Small intestine (tissue), 7 donors: Measurements from ENCODE around the gene EIF4ENIF1. TPM values are rescaled to one million over a fixed set of nuclear protein-coding genes. Genes with fewer than 3 reads are reported as not detected.

Source experiments
- DNase-seq, 2 donors: peaks; one replicate each; pipeline versions ENCODE4 v3.0.0 to v3.0.0-alpha.2; 2013
- FAIRE-seq: peaks from 2 replicates; lab custom pipeline; 2012; peaks lifted over from hg19 to GRCh38; lab: Jason Lieb, UNC
- H3K27ac ChIP-seq, 3 donors: one replicate each; pipeline ENCODE4 v1.5.1; 2013; ENCODE audit warnings: low read length in 2 of 3, mild to moderate bottlenecking in 2 of 3, control low read depth in 1 of 3, inconsistent platforms in 1 of 3, low read depth in 1 of 3, moderate library complexity in 1 of 3
- H3K27me3 ChIP-seq, 3 donors: one replicate each; pipeline ENCODE4 v1.6.1; 2013; ENCODE audit warnings: low read length in 3 of 3, inconsistent platforms in 1 of 3; ENCODE audit not compliant: control insufficient read depth in 3 of 3, insufficient read depth in 3 of 3
- H3K36me3 ChIP-seq, 3 donors: one replicate each; pipeline ENCODE4 v1.6.1; 2013; ENCODE audit warnings: low read length in 3 of 3, inconsistent platforms in 1 of 3, low read depth in 1 of 3, mild to moderate bottlenecking in 1 of 3, moderate library complexity in 1 of 3; ENCODE audit not compliant: control insufficient read depth in 3 of 3, insufficient read depth in 2 of 3
- H3K4me1 ChIP-seq, 3 donors: one replicate each; pipeline ENCODE4 v1.6.1; 2013; ENCODE audit warnings: low read length in 2 of 3, inconsistent platforms in 1 of 3, low read depth in 1 of 3, mild to moderate bottlenecking in 1 of 3, moderate library complexity in 1 of 3; ENCODE audit not compliant: control insufficient read depth in 3 of 3, insufficient read depth in 2 of 3
- H3K4me3 ChIP-seq, 3 donors: one replicate each; pipeline ENCODE4 v1.5.1; 2013; ENCODE audit warnings: low read length in 3 of 3, control low read depth in 1 of 3, inconsistent platforms in 1 of 3, low read depth in 1 of 3, mild to moderate bottlenecking in 1 of 3, moderate library complexity in 1 of 3
- H3K9me3 ChIP-seq, 2 donors: one replicate each; pipeline ENCODE4 v1.6.1; 2013; ENCODE audit warnings: low read depth in 1 of 2, low read length in 1 of 2; ENCODE audit not compliant: control insufficient read depth in 2 of 2, insufficient read depth in 1 of 2
- WGBS, 3 donors: extraction: QIAGEN DNeasy Blood & Tissue Kit; methylation state at CpG; one replicate each; pipeline ENCODE4 v1.1.7; 2013; 5-methylcytosine and 5-hydroxymethylcytosine counted together
- polyA plus RNA-seq, 4 donors: library from polyadenylated mRNA; stranded (reverse) in 3 of 4; unstranded in 1 of 4; fragments of 200-250 nt in 3 of 4; fragments of 120-200 nt in 1 of 4; gene quantifications; one replicate each; pipeline versions ENCODE4 v1.2.1 to v1.2.3, GENCODE V29; 2013
- donor health status: healthy with polysubstance abuse.
- donor health status: control.
- donor health status: control.
- donor health status: Bipolar disorder and iron deficiency.
- donor health status: healthy.

The EIF4ENIF1 gene
- polyA plus RNA-seq, 4 donors, result 8.1 to 24.9 (median 9.1) TPM

DNA sequence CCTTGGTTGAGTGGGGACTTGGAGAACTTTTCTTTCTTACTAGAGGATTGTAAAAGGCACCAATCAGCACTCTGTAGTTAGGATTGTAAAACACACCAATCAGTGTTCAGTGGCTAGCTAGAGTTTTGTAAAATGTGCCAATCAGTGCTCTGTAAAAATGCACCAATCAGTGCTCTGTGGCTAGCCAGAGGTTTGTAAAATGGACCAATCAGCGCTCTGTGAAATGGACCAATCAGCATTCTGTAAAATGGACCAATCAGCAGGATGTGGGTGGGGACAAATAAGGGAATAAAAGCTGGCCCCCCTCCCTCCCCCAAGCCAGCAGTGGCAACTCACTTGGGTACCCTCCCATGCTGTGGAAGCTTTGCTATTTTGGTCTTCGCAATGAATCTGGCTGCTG is 95.7 kb downstream of the EIF4ENIF1 start:
- Histone ChIP-seq H3K4me3 (no peak overlapping the region), H3K27me3 (no peaks in the 10 kb centered on the region), H3K27ac (no peak overlapping the region), H3K9me3 (no peaks in the 10 kb centered on the region), H3K4me1 (peaks cover 0 to 3% (median 0%) of the 10 kb centered on the region in 3 donors), H3K36me3 (no peaks in the 10 kb centered on the region)
- FAIRE-seq (no peak), DNase-seq (no peak)
- WGBS, 3 donors, result 98 to 100% (median 100%) methylated on average over 2 of the region's 2 CpGs

Other genes starting within 250 kb of the EIF4ENIF1 start
- gene PIK3IP1, start 197.4 kb downstream of the EIF4ENIF1 start, polyA plus RNA-seq, result 10 to 100 TPM in 2 of 4 donors, 1 to 10 TPM in 2; 3.1 to 16.4 (median 10.3) TPM
- gene PATZ1, start 143.5 kb downstream of the EIF4ENIF1 start, polyA plus RNA-seq, result 10 to 100 TPM in 2 of 4 donors, 1 to 10 TPM in 2; 4.2 to 42.0 (median 12.8) TPM
- gene DRG1, start 90.2 kb downstream of the EIF4ENIF1 start, polyA plus RNA-seq, result 10 to 100 TPM; 39.2 to 58.6 (median 43.1) TPM
- 100 to 1,000 TPM in 2 of 4 donors, 10 to 100 TPM in 2; 21.5 to 174 (median 97.6) TPM for gene SFI1, start 6.7 kb upstream of the EIF4ENIF1 start, polyA plus RNA-seq
- gene PISD, start 172.4 kb upstream of the EIF4ENIF1 start, polyA plus RNA-seq, result 10 to 100 TPM; 17.3 to 45.7 (median 26.7) TPM